ENCODE results near the gene HTR5A. TPM values are rescaled to one million over a fixed set of nuclear protein-coding genes. Genes with fewer than 3 reads are reported as not detected.

Gene HTR5A
- polyA plus RNA-seq, 4 donors = 0.06 TPM; not detected in 3

GRCh38 chr7:155084969-155085368, 14.8 kb downstream of the HTR5A start:
- no peak for DNase-seq (ENCODE audit: low read depth in 4 of 4, low spot score in 3 of 4)

- no peak for DNase-seq (ENCODE audit: low read depth in 4 of 4, low spot score in 3 of 4)
Observed at GRCh38 chr7:155090684-155091083, 20.6 kb downstream of the HTR5A start.

- DNase-seq (ENCODE audit: low read depth in 4 of 4, low spot score in 3 of 4) = no peak
Observed at GRCh38 chr7:155093596-155093995, 23.5 kb downstream of the HTR5A start.

GRCh38 chr7:155094636-155095135, 24.6 kb downstream of the HTR5A start:
- DNase-seq (ENCODE audit: low read depth in 4 of 4, low spot score in 3 of 4) = no peak

- no peak for DNase-seq (ENCODE audit: low read depth in 4 of 4, low spot score in 3 of 4)
Observed at GRCh38 chr7:155097338-155097737, 27.2 kb downstream of the HTR5A start.

GRCh38 chr7:155103839-155104238, 33.7 kb downstream of the HTR5A start:
- no peak for DNase-seq (ENCODE audit: low read depth in 4 of 4, low spot score in 3 of 4)

GRCh38 chr7:155104913-155105312, 34.8 kb downstream of the HTR5A start:
- DNase-seq (ENCODE audit: low read depth in 4 of 4, low spot score in 3 of 4) = no peak

GRCh38 chr7:155106356-155106755, 36.2 kb downstream of the HTR5A start:
- no peak for DNase-seq (ENCODE audit: low read depth in 4 of 4, low spot score in 3 of 4)

GRCh38 chr7:155107126-155107525, 37.0 kb downstream of the HTR5A start:
- DNase-seq (ENCODE audit: low read depth in 4 of 4, low spot score in 3 of 4) = no peak

- DNase-seq (ENCODE audit: low read depth in 4 of 4, low spot score in 3 of 4) = no peak
Observed at GRCh38 chr7:155108144-155108901, 38.2 kb downstream of the HTR5A start.

GRCh38 chr7:155109121-155109520, 39.0 kb downstream of the HTR5A start:
- no peak for DNase-seq (ENCODE audit: low read depth in 4 of 4, low spot score in 3 of 4)

GRCh38 chr7:155115288-155115687, 45.2 kb downstream of the HTR5A start:
- DNase-seq (ENCODE audit: low read depth in 4 of 4, low spot score in 3 of 4) = no peak

- DNase-seq (ENCODE audit: low read depth in 4 of 4, low spot score in 3 of 4) = no peak
Observed at GRCh38 chr7:155119801-155120382, 49.8 kb downstream of the HTR5A start.

GRCh38 chr7:155120460-155120859, 50.3 kb downstream of the HTR5A start:
- DNase-seq (ENCODE audit: low read depth in 4 of 4, low spot score in 3 of 4) = no peak

- no peak for DNase-seq (ENCODE audit: low read depth in 4 of 4, low spot score in 3 of 4)
Observed at GRCh38 chr7:155122831-155123230, 52.7 kb downstream of the HTR5A start.

- DNase-seq (ENCODE audit: low read depth in 4 of 4, low spot score in 3 of 4) = no peak
Observed at GRCh38 chr7:155123413-155123812, 53.3 kb downstream of the HTR5A start.

GRCh38 chr7:155124706-155125105, 54.6 kb downstream of the HTR5A start:
- DNase-seq (ENCODE audit: low read depth in 4 of 4, low spot score in 3 of 4) = no peak

GRCh38 chr7:155129186-155129585, 59.1 kb downstream of the HTR5A start:
- no peak for DNase-seq (ENCODE audit: low read depth in 4 of 4, low spot score in 3 of 4)

- DNase-seq (ENCODE audit: low read depth in 4 of 4, low spot score in 3 of 4) = no peak
Observed at GRCh38 chr7:155129789-155130188, 59.7 kb downstream of the HTR5A start.

GRCh38 chr7:155130493-155130892, 60.4 kb downstream of the HTR5A start:
- no peak for DNase-seq (ENCODE audit: low read depth in 4 of 4, low spot score in 3 of 4)

- DNase-seq (ENCODE audit: low read depth in 4 of 4, low spot score in 3 of 4) = no peak
Observed at GRCh38 chr7:155131090-155131489, 61.0 kb downstream of the HTR5A start.

GRCh38 chr7:155132431-155132830, 62.3 kb downstream of the HTR5A start:
- no peak for DNase-seq (ENCODE audit: low read depth in 4 of 4, low spot score in 3 of 4)

All from right renal pelvis (tissue), 4 donors.